Measurements from ENCODE around the gene VASH2. TPM values are rescaled to one million over a fixed set of nuclear protein-coding genes. Genes with fewer than 3 reads are reported as not detected.
"Not testable (repeated sequence)": the region's sequence is repeated elsewhere in the genome, so short reads cannot be mapped to it uniquely, and the experiment has no call there.

The VASH2 gene
- total RNA-seq, 1 donor from 2014 or later, result 15.8 TPM

DNA sequence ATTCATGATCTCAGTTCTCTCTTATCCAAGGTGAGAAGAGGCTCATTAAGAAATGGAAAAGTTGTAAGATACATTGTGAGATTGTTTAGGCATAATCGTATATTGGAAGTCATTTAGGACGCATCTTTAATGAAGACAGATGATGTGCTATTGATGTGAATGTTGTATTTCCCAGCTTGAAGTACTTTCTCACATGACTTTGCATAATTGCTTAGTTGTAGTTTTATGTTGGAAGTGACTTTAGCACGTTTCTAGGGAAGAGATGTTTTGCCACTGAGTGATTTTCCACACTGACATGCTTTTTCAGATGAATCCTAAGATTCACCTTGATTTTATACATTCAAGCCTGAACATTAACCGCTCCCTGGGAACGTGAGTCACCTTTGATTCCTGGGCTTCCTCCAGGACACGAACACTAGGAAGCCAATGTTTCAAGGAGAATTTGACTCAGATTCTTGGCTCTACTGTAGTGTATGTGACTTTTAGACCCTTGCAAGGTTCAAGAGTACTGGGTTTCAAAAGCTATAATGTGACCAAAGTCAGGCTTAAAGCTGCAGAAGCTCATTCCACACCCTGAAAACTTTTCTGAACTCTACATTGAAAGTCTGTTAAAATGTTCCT is 37.5 kb downstream of the VASH2 start:
- Mint-ChIP-seq H3K4me3 (ENCODE audit: low read depth) (no peak overlapping the region), H3K27me3 (no peaks in the 10 kb centered on the region), H3K4me1 (ENCODE audit: low read depth) (peaks cover 6% of the 10 kb centered on the region), H3K9me3 (ENCODE audit: low read depth) (no peaks in the 10 kb centered on the region), H3K36me3 (ENCODE audit: insufficient read depth) (peaks cover 5% of the 10 kb centered on the region), H3K27ac (no peak overlapping the region)
- TF ChIP-seq, protein P1, sequence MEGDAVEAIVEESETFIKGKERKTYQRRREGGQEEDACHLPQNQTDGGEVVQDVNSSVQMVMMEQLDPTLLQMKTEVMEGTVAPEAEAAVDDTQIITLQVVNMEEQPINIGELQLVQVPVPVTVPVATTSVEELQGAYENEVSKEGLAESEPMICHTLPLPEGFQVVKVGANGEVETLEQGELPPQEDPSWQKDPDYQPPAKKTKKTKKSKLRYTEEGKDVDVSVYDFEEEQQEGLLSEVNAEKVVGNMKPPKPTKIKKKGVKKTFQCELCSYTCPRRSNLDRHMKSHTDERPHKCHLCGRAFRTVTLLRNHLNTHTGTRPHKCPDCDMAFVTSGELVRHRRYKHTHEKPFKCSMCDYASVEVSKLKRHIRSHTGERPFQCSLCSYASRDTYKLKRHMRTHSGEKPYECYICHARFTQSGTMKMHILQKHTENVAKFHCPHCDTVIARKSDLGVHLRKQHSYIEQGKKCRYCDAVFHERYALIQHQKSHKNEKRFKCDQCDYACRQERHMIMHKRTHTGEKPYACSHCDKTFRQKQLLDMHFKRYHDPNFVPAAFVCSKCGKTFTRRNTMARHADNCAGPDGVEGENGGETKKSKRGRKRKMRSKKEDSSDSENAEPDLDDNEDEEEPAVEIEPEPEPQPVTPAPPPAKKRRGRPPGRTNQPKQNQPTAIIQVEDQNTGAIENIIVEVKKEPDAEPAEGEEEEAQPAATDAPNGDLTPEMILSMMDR (IDR thresholded peaks at IDR 0.05; ENCODE audit: unreplicated experiment), result no peak
- DNase-seq (ENCODE audit: low spot score, unreplicated experiment), result no peak

DNA sequence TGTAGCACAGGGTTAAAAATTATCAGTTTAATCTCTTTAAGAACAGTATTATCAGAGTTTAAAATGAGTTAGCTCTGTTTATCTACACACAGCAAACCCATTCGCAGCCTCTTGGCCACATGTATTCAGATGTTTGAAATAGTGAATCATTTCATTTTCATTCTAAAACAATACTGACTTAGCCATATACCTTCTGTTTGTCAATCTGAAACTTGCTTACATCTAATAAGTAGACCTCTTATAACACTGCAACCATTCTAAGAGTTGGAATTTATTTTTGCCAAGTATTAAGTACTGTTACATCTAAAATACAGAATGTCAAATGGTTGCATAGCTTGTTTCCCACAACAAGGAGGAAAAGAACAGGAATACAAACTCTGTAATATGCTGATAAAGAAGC is 39.9 kb downstream of the VASH2 start:
- Mint-ChIP-seq H3K36me3 (ENCODE audit: insufficient read depth) (peaks cover 8% of the 10 kb centered on the region), H3K4me1 (ENCODE audit: low read depth) (peaks cover 6% of the 10 kb centered on the region), H3K4me3 (ENCODE audit: low read depth) (no peak overlapping the region), H3K9me3 (ENCODE audit: low read depth) (no peaks in the 10 kb centered on the region), H3K27ac (no peak overlapping the region), H3K27me3 (no peaks in the 10 kb centered on the region)
- DNase-seq (ENCODE audit: low spot score, unreplicated experiment), result no peak
- TF ChIP-seq, protein P1 (IDR thresholded peaks at IDR 0.05; ENCODE audit: unreplicated experiment), result no peak

DNA sequence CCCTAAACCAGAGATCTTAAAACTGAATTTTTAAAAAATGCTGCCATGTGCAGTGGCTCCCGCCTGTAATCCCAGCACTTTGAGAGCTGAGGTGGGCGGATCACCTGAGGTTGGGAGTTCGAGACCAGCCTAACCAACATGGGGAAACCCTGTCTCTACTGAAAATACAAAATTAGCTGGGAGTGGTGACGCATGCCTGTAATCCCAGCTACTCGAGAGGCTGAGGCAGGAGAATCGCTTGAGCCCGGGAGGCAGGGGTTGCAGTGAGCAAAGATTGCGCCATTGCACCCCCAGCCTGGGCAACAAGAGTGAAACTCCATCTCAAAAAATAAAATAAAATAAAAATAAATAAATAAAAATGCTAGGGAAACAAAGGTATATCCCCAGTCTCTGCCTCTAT is 43.6 kb downstream of the VASH2 start:
- H3K27ac Mint-ChIP-seq; DNase-seq (ENCODE audit: low spot score, unreplicated experiment); H3K4me1 Mint-ChIP-seq (ENCODE audit: low read depth); H3K4me3 Mint-ChIP-seq (ENCODE audit: low read depth); H3K27me3 Mint-ChIP-seq; H3K9me3 Mint-ChIP-seq (ENCODE audit: low read depth): not testable (repeated sequence)
- peaks cover 11% of the 10 kb centered on the region for H3K36me3 Mint-ChIP-seq (ENCODE audit: insufficient read depth)

DNA sequence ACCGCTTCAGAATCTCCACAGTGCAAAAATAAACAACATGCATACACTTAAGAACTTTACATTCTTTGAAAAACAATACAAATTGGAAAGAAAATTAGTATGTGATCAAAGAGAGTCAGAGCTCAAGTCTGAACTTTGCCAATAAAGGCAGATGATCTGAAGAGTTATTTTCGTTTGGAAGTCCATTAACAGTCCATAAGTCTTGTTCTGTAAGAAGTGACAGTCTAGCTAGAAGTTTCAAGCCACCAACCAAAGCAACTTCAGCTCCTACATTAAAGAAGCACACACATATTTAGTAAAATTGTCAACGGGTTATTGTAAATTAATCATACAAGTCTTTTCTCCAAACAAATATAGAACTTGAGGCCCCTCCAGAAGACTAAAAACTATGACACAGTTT is 44.6 kb downstream of the VASH2 start:
- Mint-ChIP-seq H3K4me3 (ENCODE audit: low read depth) (no peak overlapping the region), H3K27me3 (no peaks in the 10 kb centered on the region), H3K36me3 (ENCODE audit: insufficient read depth) (peaks cover 16% of the 10 kb centered on the region), H3K27ac (no peak overlapping the region), H3K9me3 (ENCODE audit: low read depth) (no peaks in the 10 kb centered on the region), H3K4me1 (ENCODE audit: low read depth) (peaks cover 4% of the 10 kb centered on the region)
- TF ChIP-seq, protein P1 (IDR thresholded peaks at IDR 0.05; ENCODE audit: unreplicated experiment), result no peak
- DNase-seq (ENCODE audit: low spot score, unreplicated experiment), result no peak

DNA sequence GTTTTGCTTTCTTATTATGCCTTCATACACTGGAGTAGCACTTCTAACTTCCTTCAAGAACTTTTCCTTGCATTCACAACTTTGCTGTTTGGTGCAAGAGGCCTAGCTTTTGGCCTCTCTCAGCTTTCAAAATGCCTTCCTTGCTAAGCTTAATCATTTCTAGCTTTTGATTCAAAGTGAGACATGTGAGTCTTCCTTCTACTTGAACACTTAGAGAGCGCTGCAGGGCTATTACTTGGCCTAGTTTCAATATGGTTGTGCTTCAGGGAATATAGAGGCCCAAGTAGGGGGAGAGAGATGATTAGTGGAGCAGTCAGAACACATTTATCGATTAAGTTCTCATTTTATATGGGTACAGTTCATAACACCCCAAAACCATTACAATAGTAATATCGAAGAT is 52.9 kb downstream of the VASH2 start:
- H3K4me3 Mint-ChIP-seq (ENCODE audit: low read depth), result no peak overlapping the region
- H3K9me3 Mint-ChIP-seq (ENCODE audit: low read depth), result no peaks in the 10 kb centered on the region
- H3K27me3 Mint-ChIP-seq, result no peaks in the 10 kb centered on the region
- DNase-seq (ENCODE audit: low spot score, unreplicated experiment), result no peak
- no peak overlapping the region for H3K27ac Mint-ChIP-seq
- TF ChIP-seq, protein P1 (IDR thresholded peaks at IDR 0.05; ENCODE audit: unreplicated experiment), result no peak
- no peaks in the 10 kb centered on the region for H3K4me1 Mint-ChIP-seq (ENCODE audit: low read depth)
- peaks cover 19% of the 10 kb centered on the region for H3K36me3 Mint-ChIP-seq (ENCODE audit: insufficient read depth)

DNA sequence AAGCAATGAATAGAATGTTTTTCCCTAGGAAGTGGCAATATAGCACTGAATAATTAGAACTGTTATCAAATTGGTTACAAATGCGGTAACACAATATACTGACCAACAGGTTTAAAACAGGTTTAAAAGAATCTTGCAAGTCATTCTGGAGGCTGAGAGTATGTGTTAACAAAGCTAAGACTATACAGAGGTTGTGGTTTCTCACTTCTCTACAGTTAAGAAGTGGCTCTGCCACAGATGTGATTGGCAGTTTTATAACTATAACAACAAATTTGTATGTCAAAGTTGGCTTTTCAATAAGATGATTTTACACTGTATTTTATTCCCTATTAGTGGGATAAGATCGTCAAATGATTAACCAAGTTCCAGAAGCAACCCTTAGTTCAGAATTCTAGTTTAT is 58.2 kb downstream of the VASH2 start:
- H3K36me3 Mint-ChIP-seq (ENCODE audit: insufficient read depth), result peaks cover 9% of the 10 kb centered on the region
- TF ChIP-seq, protein P1 (IDR thresholded peaks at IDR 0.05; ENCODE audit: unreplicated experiment), result no peak
- no peak overlapping the region for H3K4me3 Mint-ChIP-seq (ENCODE audit: low read depth)
- H3K4me1 Mint-ChIP-seq (ENCODE audit: low read depth), result peaks cover 6% of the 10 kb centered on the region
- no peak overlapping the region for H3K27ac Mint-ChIP-seq
- no peaks in the 10 kb centered on the region for H3K9me3 Mint-ChIP-seq (ENCODE audit: low read depth)
- DNase-seq (ENCODE audit: low spot score, unreplicated experiment), result no peak
- H3K27me3 Mint-ChIP-seq, result no peaks in the 10 kb centered on the region

Data from progenitor cell of endocrine pancreas (in vitro differentiated cells).